Tibial nerve (tissue), 3 donors: ENCODE results near the gene SLC52A3.

Source experiments
- CTCF ChIP-seq, 5 experiments: fragments of 200-600 bp in 3 of 5; fragments of 450-650 bp in 2 of 5; sonication (generic) in 3 of 5; IDR thresholded peaks; one replicate each; pipeline ENCODE4 v1.5.1; 2016 to 2019; ENCODE audit warnings: antibody characterized with exemption in 5 of 5, mild to moderate bottlenecking in 3 of 5, moderate library complexity in 2 of 5
- POLR2A ChIP-seq, 2 donors: fragments of 450-650 bp; IDR thresholded peaks; one replicate each; pipeline ENCODE4 v1.6.1; 2017; ENCODE audit warnings: antibody characterized with exemption in 2 of 2, mild to moderate bottlenecking in 2 of 2, moderate library complexity in 2 of 2

- TF ChIP-seq CTCF (IDR thresholded peaks at IDR 0.05), result no peak
- no peak for TF ChIP-seq POLR2A (IDR thresholded peaks at IDR 0.05)
Measured at GRCh38 chr20:761418-762381, 6.6 kb downstream of the SLC52A3 start.
